ENCODE results near the gene FILIP1L.

FILIP1L gene

DNA sequence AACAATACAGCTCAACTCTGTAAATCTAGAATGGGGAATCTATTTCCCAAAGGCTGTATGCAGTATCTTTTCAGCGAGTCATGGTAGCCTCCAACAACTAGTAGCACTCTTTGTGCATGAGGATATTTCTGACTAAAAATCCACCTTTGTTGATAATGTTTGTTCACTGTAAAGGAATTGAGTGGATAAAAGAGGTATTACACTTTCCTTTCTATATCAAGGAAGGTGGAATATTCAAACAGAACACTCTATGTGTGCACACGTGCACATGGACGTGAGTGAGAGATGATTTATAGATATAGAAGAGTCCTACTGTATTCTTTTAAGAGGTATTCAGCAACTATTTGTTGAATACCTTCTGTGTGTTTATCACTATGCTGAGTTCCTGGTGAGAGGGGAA, 228.4 kb downstream of the FILIP1L start:
- DNase-seq (ENCODE audit: low read depth): no peak
- TF ChIP-seq, protein P1, sequence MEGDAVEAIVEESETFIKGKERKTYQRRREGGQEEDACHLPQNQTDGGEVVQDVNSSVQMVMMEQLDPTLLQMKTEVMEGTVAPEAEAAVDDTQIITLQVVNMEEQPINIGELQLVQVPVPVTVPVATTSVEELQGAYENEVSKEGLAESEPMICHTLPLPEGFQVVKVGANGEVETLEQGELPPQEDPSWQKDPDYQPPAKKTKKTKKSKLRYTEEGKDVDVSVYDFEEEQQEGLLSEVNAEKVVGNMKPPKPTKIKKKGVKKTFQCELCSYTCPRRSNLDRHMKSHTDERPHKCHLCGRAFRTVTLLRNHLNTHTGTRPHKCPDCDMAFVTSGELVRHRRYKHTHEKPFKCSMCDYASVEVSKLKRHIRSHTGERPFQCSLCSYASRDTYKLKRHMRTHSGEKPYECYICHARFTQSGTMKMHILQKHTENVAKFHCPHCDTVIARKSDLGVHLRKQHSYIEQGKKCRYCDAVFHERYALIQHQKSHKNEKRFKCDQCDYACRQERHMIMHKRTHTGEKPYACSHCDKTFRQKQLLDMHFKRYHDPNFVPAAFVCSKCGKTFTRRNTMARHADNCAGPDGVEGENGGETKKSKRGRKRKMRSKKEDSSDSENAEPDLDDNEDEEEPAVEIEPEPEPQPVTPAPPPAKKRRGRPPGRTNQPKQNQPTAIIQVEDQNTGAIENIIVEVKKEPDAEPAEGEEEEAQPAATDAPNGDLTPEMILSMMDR (conservative IDR thresholded peaks at IDR 0.05; ENCODE audit: low read depth, low read length): no peak
- H3K4me3 ChIP-seq (ENCODE audit: low read length): no peak overlapping the region

DNA sequence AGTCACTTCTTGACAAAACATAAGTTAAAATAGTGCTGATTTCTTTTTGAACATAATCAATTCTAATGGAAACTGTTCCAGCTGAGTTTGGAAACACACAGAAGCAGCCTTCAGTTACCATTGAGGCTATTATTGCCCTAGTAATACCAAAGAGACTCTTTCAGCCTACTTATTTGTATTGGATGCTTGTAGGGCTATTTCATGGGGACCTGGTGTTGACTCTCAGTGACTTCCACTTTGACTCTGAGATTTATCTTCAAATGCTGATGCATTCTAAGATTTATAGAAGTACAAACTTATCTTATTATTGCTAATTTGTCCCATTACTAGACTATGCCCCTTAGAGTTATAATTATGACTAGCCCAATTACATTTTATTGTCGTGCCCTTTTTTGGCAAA, 229.2 kb downstream of the FILIP1L start:
- H3K4me3 ChIP-seq (ENCODE audit: low read length): no peak overlapping the region
- DNase-seq (ENCODE audit: low read depth): no peak
- TF ChIP-seq, protein P1 (conservative IDR thresholded peaks at IDR 0.05; ENCODE audit: low read depth, low read length): no peak

DNA sequence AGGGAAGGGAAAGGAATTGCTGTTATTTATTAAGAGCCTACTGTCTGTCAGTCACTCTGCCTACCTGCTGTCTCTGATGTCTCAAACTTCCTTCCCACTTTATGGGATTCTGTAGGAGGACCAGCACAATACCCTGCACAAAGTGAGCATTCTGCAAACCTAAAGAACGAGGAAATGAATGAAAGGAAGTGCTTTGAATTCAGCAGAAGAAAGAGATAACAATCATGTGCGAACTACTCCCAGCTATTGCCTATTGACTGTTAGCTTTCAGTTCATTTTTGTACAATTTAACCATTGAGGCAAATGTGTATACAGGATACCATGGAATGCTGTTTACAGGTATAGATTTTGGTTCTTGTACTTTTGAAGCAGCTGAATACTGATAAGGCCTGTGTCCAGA, 229.8 kb downstream of the FILIP1L start:
- H3K4me3 ChIP-seq (ENCODE audit: low read length): no peak overlapping the region
- TF ChIP-seq, protein P1 (conservative IDR thresholded peaks at IDR 0.05; ENCODE audit: low read depth, low read length): no peak
- DNase-seq (ENCODE audit: low read depth): no peak

DNA sequence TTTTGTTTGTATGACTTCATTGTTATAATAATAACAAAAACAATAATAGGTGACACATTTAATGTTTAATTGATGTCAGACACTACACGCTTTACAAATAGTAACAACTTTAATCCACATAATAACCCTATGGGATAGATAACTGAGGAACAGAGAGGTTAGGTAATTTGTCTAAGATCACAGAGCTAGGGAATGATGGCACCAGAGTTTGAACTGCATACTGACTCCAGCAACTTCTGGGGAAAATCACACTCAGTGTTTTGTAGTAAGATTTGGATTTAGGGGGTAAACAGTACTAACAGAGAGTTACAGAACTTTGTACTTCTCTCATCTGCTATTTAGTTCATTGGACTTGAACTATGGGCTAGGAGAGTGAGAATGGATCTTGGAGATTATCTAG, 230.6 kb downstream of the FILIP1L start:
- TF ChIP-seq, protein P1 (conservative IDR thresholded peaks at IDR 0.05; ENCODE audit: low read depth, low read length): no peak
- no peak for DNase-seq (ENCODE audit: low read depth)
- H3K4me3 ChIP-seq (ENCODE audit: low read length): no peak overlapping the region

DNA sequence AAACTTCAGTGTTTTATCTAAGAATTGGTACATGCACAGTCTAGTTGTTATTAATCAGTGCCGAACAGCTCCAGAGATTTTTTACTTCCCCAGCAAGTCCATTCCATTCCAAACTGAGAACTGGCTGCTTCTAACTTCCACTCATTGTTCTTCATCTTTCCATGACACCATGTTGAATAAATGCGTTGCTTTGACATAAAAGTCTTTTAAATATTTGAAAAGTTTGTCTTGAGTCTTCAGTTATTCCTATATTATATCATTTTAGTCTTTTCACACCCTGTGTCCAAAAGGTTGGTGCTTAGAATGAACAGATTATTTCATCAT, 231.2 kb downstream of the FILIP1L start:
- H3K4me3 ChIP-seq (ENCODE audit: low read length): no peak overlapping the region
- DNase-seq (ENCODE audit: low read depth): no peak
- TF ChIP-seq, protein P1 (conservative IDR thresholded peaks at IDR 0.05; ENCODE audit: low read depth, low read length): no peak

DNA sequence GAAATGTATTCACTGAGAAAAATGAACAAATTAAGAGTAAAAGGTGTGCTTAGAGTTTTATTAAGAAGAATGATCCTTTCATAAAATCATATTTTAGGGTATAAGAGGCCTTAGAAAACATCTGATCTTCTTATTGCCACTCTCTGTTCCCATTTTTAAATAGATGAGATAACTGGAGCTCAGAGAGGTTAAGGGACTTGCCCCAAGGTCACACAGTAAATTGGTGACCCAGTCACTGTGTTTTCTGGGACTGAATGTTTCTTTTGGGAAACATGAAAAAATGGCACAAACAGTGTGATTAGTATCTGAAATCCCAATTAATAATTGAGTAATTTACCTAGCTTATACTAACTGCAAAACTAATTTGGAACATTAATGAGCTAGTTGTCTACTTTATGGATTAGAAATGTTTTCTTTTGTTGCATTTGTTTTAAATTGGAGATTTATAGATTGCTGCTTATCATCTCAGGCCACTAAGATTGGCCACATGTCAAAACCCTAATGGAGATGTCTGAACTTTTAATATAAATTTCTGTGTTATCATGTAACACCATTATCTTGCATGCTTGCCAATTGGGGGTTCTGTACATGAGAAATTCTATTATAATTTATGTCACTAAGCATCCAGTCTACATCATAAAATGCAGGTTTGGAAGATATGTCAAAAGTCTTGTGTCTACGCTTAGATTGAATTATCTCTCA, 231.7 kb downstream of the FILIP1L start:
- TF ChIP-seq, protein P1 (conservative IDR thresholded peaks at IDR 0.05; ENCODE audit: low read depth, low read length): no peak
- DNase-seq (ENCODE audit: low read depth): no peak
- H3K4me3 ChIP-seq (ENCODE audit: low read length): no peak overlapping the region

DNA sequence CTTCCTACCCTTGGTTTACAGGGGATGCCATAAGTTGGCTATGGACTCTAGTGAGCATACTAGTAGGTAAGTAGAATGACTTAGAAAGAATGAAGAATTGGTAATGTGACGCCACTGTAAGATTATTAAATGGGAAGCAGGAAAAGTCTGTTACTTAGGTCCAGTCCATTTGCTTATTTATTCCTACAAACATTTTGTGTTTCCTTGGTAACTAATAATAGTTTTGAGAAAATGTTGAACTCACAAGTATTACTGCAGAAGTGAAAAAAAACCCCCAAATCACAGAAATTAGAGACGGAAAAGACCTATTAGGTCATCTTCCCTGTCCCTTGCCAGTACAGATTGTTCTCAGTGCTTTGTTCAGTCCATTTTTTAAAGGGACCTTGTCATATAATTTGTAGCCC, 233.2 kb downstream of the FILIP1L start:
- no peak overlapping the region for H3K4me3 ChIP-seq (ENCODE audit: low read length)
- TF ChIP-seq, protein P1 (conservative IDR thresholded peaks at IDR 0.05; ENCODE audit: low read depth, low read length): no peak
- DNase-seq (ENCODE audit: low read depth): no peak

All from retinal pigment epithelial cell (primary cell).